H9 (cell line): ENCODE data around the gene GTF2A1. TPM values are rescaled to one million over a fixed set of nuclear protein-coding genes. Genes with fewer than 3 reads are reported as not detected.

ENCODE experiments used
- DNase-seq: peaks from one replicate; pipeline ENCODE4 v3.0.0-alpha.2; 2017
- H2AFZ ChIP-seq: one replicate; pipeline ENCODE4 v1.6.1; 2013; ENCODE audit warnings: mild to moderate bottlenecking, low read length, control low read depth, moderate library complexity
- H2AK5ac ChIP-seq: 2 replicates; pipeline ENCODE4 v1.6.1; 2013; ENCODE audit warnings: low read length, control low read depth, mixed read lengths; ENCODE audit not compliant: insufficient read length
- H2BK120ac ChIP-seq: one replicate; pipeline ENCODE4 v1.6.1; 2013; ENCODE audit warnings: low read depth, mild to moderate bottlenecking, low read length, control low read depth, inconsistent platforms; ENCODE audit not compliant: poor library complexity, severe bottlenecking
- H2BK12ac ChIP-seq: 2 replicates; pipeline ENCODE4 v1.6.1; 2013; ENCODE audit warnings: low read length, control low read depth, mixed read lengths, low read depth; ENCODE audit not compliant: insufficient read length
- H2BK15ac ChIP-seq: 2 replicates; pipeline ENCODE4 v1.6.1; 2013; ENCODE audit warnings: low read depth, low read length, control low read depth
- H2BK20ac ChIP-seq: one replicate; pipeline ENCODE4 v1.6.1; 2013; ENCODE audit warnings: low read depth, mild to moderate bottlenecking, low read length, control low read depth, inconsistent platforms; ENCODE audit not compliant: poor library complexity, severe bottlenecking
- H2BK5ac ChIP-seq: 2 replicates; pipeline ENCODE4 v1.6.1; 2013; ENCODE audit warnings: low read length, control low read depth, mixed read lengths; ENCODE audit not compliant: insufficient read length
- H3K14ac ChIP-seq: 2 replicates; pipeline ENCODE4 v1.6.1; 2013; ENCODE audit warnings: low read length, control low read depth; ENCODE audit not compliant: insufficient read depth
- H3K18ac ChIP-seq: 2 replicates; pipeline ENCODE4 v1.6.1; 2013; ENCODE audit warnings: low read depth, mild to moderate bottlenecking, mixed read lengths, low read length, control low read depth; ENCODE audit not compliant: insufficient read length
- H3K23ac ChIP-seq: 2 replicates; pipeline ENCODE4 v1.6.1; 2013; ENCODE audit warnings: low read length, control low read depth, mixed read lengths, low read depth; ENCODE audit not compliant: insufficient read length
- H3K23me2 ChIP-seq: 2 replicates; pipeline ENCODE4 v1.6.1; 2013; ENCODE audit warnings: low read depth, mild to moderate bottlenecking, mixed read lengths, low read length, control low read depth; ENCODE audit not compliant: insufficient read length, poor library complexity, severe bottlenecking
- H3K27ac ChIP-seq: 2 replicates; pipeline ENCODE4 v1.5.1; 2013; ENCODE audit warnings: low read length, control low read depth, mixed read lengths, low read depth; ENCODE audit not compliant: insufficient read length
- H3K27me3 ChIP-seq: 2 replicates; pipeline ENCODE4 v1.6.1; 2013; ENCODE audit warnings: low read length, control low read depth, inconsistent platforms; ENCODE audit not compliant: insufficient read depth
- H3K4ac ChIP-seq: 2 replicates; pipeline ENCODE4 v1.6.1; 2013; ENCODE audit warnings: low read depth, mild to moderate bottlenecking, control low read depth, inconsistent platforms, low read length, moderate library complexity
- H3K4me1 ChIP-seq: 2 replicates; pipeline ENCODE4 v1.6.1; 2013; ENCODE audit warnings: low read length, control low read depth, inconsistent platforms; ENCODE audit not compliant: insufficient read depth
- H3K4me2 ChIP-seq: 2 replicates; pipeline ENCODE4 v1.6.1; 2013; ENCODE audit warnings: low read length, control low read depth, mixed read lengths; ENCODE audit not compliant: insufficient read length, insufficient read depth
- H3K56ac ChIP-seq: 2 replicates; pipeline ENCODE4 v1.6.1; 2013; ENCODE audit warnings: low read depth, mild to moderate bottlenecking, mixed read lengths, low read length, control low read depth; ENCODE audit not compliant: insufficient read length
- H3K79me1 ChIP-seq: 2 replicates; pipeline ENCODE4 v1.6.1; 2013; ENCODE audit warnings: low read depth, mild to moderate bottlenecking, moderate library complexity, low read length, control low read depth, inconsistent platforms; ENCODE audit not compliant: insufficient read depth, poor library complexity, severe bottlenecking
- H3K79me2 ChIP-seq: 2 replicates; pipeline ENCODE4 v1.6.1; 2013; ENCODE audit warnings: low read length, control low read depth, inconsistent platforms; ENCODE audit not compliant: insufficient read depth
- H3K9ac ChIP-seq: 2 replicates; pipeline ENCODE4 v1.6.1; 2013; ENCODE audit warnings: low read length, control low read depth, mixed read lengths; ENCODE audit not compliant: insufficient read length; ENCODE audit errors: extremely low read depth
- H3K9me3 ChIP-seq: one replicate; pipeline ENCODE4 v1.6.1; 2013; ENCODE audit warnings: low read depth, low read length, inconsistent platforms; ENCODE audit not compliant: control insufficient read depth
- H3T11ph ChIP-seq: one replicate; pipeline ENCODE4 v1.6.1; 2013; ENCODE audit warnings: mild to moderate bottlenecking, low read length, control low read depth, inconsistent platforms
- H4K20me1 ChIP-seq: one replicate; pipeline ENCODE4 v1.6.1; 2013; ENCODE audit not compliant: control insufficient read depth, insufficient read length, insufficient read depth
- H4K5ac ChIP-seq: 2 replicates; pipeline ENCODE4 v1.6.1; 2013; ENCODE audit warnings: low read depth, mild to moderate bottlenecking, mixed read lengths, low read length, control low read depth; ENCODE audit not compliant: insufficient read length
- H4K8ac ChIP-seq: replicated peaks from 2 replicates; pipeline ENCODE4 v1.6.1; 2013; ENCODE audit warnings: low read length, control low read depth, mixed read lengths, low read depth; ENCODE audit not compliant: insufficient read length
- H4K91ac ChIP-seq: 2 replicates; pipeline ENCODE4 v1.6.1; 2013; ENCODE audit warnings: low read depth, mild to moderate bottlenecking, moderate library complexity, mixed read lengths, low read length, control low read depth; ENCODE audit not compliant: insufficient read length
- H3K27ac Mint-ChIP-seq, 3 experiments: 2 replicates in 2 of 3; 3 replicates in 1 of 3; pipeline ENCODE4 v1.8.0; 2020 to 2021; ENCODE audit warnings: mixed read lengths in 3 of 3, mild to moderate bottlenecking in 1 of 3, moderate library complexity in 1 of 3
- H3K27me3 Mint-ChIP-seq: 2 replicates; pipeline ENCODE4 v1.8.0; 2021; ENCODE audit warnings: low read depth, mild to moderate bottlenecking, moderate library complexity, mixed read lengths
- H3K36me3 Mint-ChIP-seq, 3 experiments: 2 replicates in 2 of 3; 3 replicates in 1 of 3; pipeline ENCODE4 v1.8.0; 2020 to 2021; ENCODE audit warnings: low read depth in 3 of 3, mixed read lengths in 3 of 3; ENCODE audit not compliant: insufficient read depth in 1 of 3
- H3K4me1 Mint-ChIP-seq, 2 experiments: 2 replicates each; pipeline ENCODE4 v1.8.0; 2020; ENCODE audit warnings: mixed read lengths in 2 of 2
- H3K4me3 Mint-ChIP-seq, 2 experiments: 2 replicates in 1 of 2; 3 replicates in 1 of 2; pipeline ENCODE4 v1.8.0; 2020 to 2021; ENCODE audit warnings: mild to moderate bottlenecking in 2 of 2, mixed read lengths in 2 of 2, moderate library complexity in 1 of 2
- H3K9me3 Mint-ChIP-seq, 2 experiments: 2 replicates in 1 of 2; 3 replicates in 1 of 2; pipeline ENCODE4 v1.8.0; 2020; ENCODE audit warnings: mild to moderate bottlenecking in 2 of 2, mixed read lengths in 2 of 2, moderate library complexity in 1 of 2
- CTCF ChIP-seq: fragments of 200-600 bp; sonication (generic); conservative IDR thresholded peaks from 3 replicates; pipeline ENCODE4 v1.8.0; 2021; ENCODE audit warnings: antibody characterized with exemption, mild to moderate bottlenecking
- WGBS: extraction: QIAGEN DNeasy Blood & Tissue Kit; methylation state at CpG from one replicate; pipeline ENCODE4 v1.1.7; 2013; ENCODE audit warnings: missing lambda C conversion rate, low lambda C conversion rate, mixed read lengths; ENCODE audit not compliant: insufficient read length; ENCODE audit errors: extremely low coverage; 5-methylcytosine and 5-hydroxymethylcytosine counted together
- total RNA-seq: library from RNA; stranded (reverse); gene quantifications from 2 replicates; pipeline ENCODE4 v1.2.1, GENCODE V29; 2021

The GTF2A1 gene
- total RNA-seq, 1 experiment from 2014 or later: 43.0 TPM

- Histone ChIP-seq H3T11ph (no peak overlapping the region), H4K91ac (no peak overlapping the region), H3K14ac (no peak overlapping the region), H3K23ac (no peak overlapping the region), H3K9me3 (no peaks in the 10 kb centered on the region), H2AK5ac (no peak overlapping the region), H4K8ac (no peak overlapping the region), H2BK15ac (no peak overlapping the region), H4K5ac (no peak overlapping the region), H3K4me1 (no peaks in the 10 kb centered on the region), H2BK120ac (no peak overlapping the region), H3K79me1 (no peaks in the 10 kb centered on the region), H3K9ac (no peak overlapping the region), H2AFZ (no peak overlapping the region), H3K23me2 (no peaks in the 10 kb centered on the region), H2BK5ac (no peak overlapping the region), H3K18ac (no peak overlapping the region), H3K27ac (no peak overlapping the region), H3K56ac (no peak overlapping the region), H3K4me2 (no peak overlapping the region), H4K20me1 (no peaks in the 10 kb centered on the region), H2BK20ac (no peak overlapping the region), H3K27me3 (no peaks in the 10 kb centered on the region), H2BK12ac (no peak overlapping the region), H3K79me2 (no peaks in the 10 kb centered on the region), H3K4ac (no peak overlapping the region)
- DNase-seq: no peak
- TF ChIP-seq CTCF: no peak
- H3K27ac Mint-ChIP-seq: no peak overlapping the region
- no peak overlapping the region for H3K4me3 Mint-ChIP-seq
- no peaks in the 10 kb centered on the region; the same call in 1 of the 2 replicates for H3K27me3 Mint-ChIP-seq
- H3K9me3 Mint-ChIP-seq: no peaks in the 10 kb centered on the region
- WGBS: no CpG with 5 or more reads among the region's 1 CpG
- no peaks in the 10 kb centered on the region for H3K36me3 Mint-ChIP-seq
- H3K4me1 Mint-ChIP-seq: no peaks in the 10 kb centered on the region
These were observed 63.3 kb downstream of the GTF2A1 start for GRCh38 chr14:81157431-81157830.
